GM19023 (cell line): ENCODE measurements around the gene ACTR5.
"Not testable (repeated sequence)": the region's sequence is repeated elsewhere in the genome, so short reads cannot be mapped to it uniquely, and the experiment has no call there.

Experiments
- ATAC-seq: cut with Tn5 transposase; IDR thresholded peaks from one replicate; pipeline ENCODE4 v1.9.1; 2021; ENCODE audit warnings: mild to moderate bottlenecking, moderate library complexity; ENCODE audit not compliant: unreplicated experiment

ACTR5 gene

GRCh38 chr20:38764567-38765318 is 16.5 kb downstream of the ACTR5 start:
- no peak for ATAC-seq

GRCh38 chr20:38766071-38766470 is 17.8 kb downstream of the ACTR5 start:
- no peak for ATAC-seq

DNA sequence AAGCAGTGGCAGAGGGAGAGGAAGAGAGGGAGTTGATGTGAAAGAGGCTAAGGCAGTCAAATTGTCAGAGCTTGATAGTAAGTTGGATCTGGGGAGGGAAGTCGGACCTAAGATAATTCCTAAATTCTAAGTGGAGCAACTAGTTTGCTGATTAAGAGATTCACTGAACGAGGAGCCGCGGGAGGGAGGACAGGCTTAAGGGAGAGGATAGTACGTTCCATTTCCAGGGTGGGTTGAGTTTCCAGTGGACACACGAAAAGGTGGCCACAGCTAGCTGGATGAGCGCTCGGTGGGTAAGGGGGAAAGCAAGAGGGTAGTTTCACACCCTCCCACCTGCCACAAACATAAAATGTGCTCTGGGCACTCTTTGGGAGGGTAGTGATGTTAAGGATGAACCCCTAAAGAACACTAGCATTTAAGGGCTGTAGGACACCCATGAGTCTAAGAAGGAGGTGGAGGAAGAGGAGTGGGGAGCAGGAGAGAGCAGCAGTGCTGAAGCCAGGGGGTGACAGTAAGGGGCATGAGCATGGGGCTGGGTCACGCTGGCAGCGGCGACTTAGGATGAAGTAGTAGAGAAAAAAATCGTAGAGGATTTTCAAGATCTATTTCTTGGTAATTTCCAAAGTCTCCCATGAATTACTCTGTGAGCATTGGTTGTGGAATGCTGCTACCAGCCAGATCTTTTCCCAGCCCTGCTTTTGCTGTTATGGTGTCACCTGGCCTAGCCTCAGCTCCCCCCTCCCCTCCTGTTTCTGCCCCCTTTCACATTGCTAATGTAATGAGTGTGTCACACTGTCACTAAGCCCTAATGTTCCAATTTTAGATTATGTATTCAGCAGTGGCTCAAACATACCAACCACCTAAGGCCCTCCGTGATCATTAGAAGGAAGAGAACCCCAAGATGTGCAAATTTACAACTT is 21.4 kb downstream of the ACTR5 start:
- ATAC-seq = no peak

DNA sequence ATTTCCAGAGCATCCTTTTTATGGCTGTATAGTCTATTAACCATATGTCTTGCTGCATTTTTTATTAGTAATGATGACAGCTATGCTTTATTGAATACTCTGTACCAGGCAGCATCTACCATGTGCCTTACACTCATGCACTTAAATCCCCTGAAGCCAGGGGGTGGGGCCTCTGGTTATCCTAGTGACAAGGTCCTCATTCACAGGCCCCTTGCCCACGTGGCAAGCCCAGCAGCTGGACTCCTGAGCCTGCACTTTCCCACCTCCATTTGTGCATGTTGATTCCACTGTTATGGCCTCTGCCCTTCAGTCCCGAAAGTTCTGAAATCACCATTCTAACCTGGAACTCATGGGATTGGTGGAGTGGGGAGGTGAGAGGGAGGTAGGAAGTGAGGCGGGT is 22.3 kb downstream of the ACTR5 start:
- ATAC-seq = no peak

- ATAC-seq = no peak
Measured at GRCh38 chr20:38770970-38771369, 22.7 kb downstream of the ACTR5 start.

GRCh38 chr20:38771621-38772020 is 23.4 kb downstream of the ACTR5 start:
- ATAC-seq = no peak

- ATAC-seq = no peak
Measured at GRCh38 chr20:38774167-38774566, 25.9 kb downstream of the ACTR5 start.

DNA sequence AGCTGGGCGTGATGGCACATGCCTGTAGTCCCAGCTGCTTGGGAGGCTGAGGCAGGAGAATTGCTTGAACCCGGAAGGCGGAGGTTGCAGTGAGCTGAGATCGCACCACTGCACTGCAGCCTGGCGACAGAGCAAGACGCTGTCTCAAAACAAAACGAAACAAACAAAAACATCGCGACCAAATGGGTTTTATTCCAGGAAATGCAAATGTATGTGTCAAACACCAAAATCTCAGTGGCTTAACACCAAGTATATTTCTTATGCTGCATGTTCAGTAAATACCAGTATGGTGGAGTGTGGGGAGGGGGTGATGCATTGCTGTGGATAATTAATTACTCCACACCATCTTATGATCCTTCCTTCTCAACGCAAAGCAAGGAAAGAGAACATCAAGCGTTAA is 28.1 kb downstream of the ACTR5 start:
- ATAC-seq = no peak

DNA sequence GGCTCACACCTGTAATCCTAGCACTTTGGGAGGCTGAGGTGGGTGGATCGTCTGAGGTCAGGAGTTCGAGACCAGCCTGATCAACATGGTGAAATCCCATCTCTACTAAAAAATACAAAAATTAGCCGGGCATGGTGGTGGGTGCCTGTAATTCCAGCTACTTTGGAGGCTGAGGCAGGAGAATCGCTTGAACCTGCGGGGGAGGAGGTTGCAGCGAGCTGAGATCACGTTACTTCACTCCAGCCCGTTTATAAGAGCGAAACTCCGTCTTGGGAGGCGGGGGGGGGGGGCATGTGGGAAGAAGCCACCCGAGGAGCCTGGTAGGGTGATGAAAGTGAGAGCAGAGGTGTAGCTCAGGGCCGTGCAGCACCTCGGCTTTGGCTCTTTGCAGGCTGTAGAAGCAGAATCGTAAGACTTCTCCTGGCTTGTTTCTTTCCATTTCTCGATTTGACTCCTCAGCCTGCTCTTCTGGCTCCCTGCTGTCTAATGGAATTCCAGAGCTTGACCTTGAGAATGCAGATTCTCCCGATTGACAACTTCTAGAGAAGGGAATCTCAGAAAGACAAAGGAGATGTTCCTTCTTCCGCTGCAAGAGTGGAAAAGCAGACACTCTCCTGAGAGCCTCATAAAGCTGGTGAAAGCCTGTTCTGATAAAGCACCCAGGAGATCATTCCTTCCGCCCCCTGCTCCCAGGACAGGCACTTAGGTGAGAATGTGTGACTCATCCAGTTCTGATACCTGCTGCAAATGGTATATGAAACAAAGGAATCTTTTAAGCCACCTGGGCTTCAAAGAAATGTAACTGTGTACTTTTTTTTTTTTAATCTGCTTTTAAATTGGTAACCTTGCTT is 31.2 kb downstream of the ACTR5 start:
- ATAC-seq = no peak

GRCh38 chr20:38782275-38782674 is 34.0 kb downstream of the ACTR5 start:
- ATAC-seq = no peak

- no peak for ATAC-seq
Measured at GRCh38 chr20:38787870-38788269, 39.6 kb downstream of the ACTR5 start.

GRCh38 chr20:38789503-38790199 is 41.4 kb downstream of the ACTR5 start:
- no peak for ATAC-seq

DNA sequence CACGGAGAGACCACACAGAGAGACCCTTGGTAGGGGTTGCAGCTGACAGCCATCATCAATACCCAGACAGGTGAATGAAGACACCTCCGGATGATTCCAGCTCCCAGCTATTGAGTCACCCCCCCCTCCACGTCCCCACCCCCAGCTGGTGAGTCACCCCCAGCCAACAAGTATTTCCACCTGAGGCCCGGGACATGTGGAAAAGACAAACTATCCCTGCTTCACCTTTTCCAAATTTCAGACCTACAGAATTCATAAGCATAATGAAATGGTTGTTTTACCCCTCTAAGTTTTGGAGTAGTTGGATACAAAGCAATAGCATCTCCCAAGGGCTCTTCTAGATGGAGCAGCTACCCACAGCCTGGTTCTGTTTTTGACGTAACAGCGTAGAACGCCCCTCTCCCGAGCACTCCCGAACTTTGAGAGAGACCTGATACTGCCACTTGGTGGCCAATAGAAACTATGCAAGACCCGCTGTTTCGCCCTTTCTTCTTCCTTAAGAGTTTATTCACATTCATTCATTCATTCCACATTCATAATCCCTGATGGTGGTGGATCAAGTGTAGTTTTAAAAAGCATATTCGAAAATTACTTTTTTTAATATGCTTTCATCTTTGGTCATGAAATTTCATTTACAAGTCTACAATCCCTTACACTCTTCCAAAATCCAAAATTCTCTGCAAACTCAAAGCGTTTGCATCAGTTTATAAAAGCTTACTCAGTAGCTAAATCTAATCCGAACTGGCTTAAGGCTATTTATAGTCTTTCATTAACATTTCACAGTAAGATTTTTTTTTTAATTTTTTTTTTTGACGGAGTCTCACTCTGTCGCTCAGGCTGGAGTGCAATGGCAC is 42.2 kb downstream of the ACTR5 start:
- no peak for ATAC-seq

- no peak for ATAC-seq
Measured at GRCh38 chr20:38791291-38791690, 43.0 kb downstream of the ACTR5 start.

- ATAC-seq = no peak
Measured at GRCh38 chr20:38791940-38792339, 43.7 kb downstream of the ACTR5 start.

DNA sequence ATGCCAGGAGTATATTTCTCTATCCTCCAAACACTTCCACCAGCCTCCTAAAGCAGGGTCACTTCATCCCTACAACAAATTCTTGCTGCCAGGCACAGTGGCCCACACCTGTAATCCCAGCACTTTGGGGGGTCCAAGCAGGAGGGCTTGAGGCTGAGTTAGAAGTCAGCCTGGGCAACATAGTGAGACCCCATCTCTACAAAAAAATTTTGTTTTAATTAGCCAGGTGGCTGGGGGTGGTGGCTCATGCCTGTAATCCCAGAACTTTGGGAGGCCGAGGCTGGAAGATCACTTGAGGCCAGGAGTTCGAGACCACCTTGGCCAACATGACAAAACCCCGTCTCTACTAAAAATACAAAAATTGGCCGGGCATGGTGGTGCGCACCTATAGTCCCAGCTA is 45.8 kb downstream of the ACTR5 start:
- ATAC-seq = not testable (repeated sequence)

GRCh38 chr20:38798266-38798665 is 50.0 kb downstream of the ACTR5 start:
- no peak for ATAC-seq

GRCh38 chr20:38799203-38799602 is 50.9 kb downstream of the ACTR5 start:
- ATAC-seq = no peak

DNA sequence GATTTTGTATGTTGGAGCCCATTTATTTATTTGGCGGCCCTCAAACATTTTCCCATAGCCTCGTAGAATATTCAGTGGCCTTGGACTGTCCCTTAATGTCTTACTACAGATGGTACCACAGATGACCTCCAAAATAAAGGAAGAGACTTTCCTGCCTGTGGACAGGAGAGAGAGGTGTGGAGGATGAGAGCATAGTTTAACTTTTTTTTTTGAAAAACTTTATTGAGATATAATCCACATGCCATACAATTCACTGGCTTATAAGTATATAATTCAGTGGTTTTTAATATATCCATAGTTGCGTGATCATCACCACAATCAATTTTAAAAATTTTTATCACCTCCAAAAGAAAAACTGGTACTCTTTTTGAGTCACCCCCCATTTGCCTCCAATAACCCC is 52.6 kb downstream of the ACTR5 start:
- no peak for ATAC-seq

DNA sequence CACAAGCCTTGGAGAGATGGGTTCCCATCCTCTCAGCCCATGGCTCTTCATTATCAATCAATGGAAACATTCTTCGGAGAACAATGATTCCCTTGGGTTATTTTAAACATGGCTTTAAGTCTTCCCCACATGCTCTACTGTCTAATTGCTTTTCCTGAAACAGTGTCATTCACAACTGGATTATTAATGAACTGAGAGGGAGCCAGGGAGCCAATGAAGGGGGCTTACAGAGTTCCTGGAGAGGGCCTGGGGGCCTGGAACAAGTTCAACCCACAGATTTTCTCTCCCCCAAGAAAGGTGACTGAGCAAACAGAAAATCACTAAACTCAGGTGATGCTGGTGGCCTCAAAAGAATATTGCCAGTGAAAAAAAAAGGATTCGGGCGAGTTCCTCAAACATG is 56.0 kb downstream of the ACTR5 start:
- no peak for ATAC-seq
